Loucy (cell line): Measurements from ENCODE around the gene JSRP1.

Experiments used
- H2AFZ ChIP-seq: fragments of 200-600 bp; sonication (generic); 2 replicates; pipeline ENCODE4 v1.6.0; 2016; ENCODE audit warnings: antibody characterized with exemption, mild to moderate bottlenecking, low read length, moderate library complexity
- H3F3A ChIP-seq: fragments of 200-600 bp; 2 replicates; pipeline ENCODE4 v1.6.0; 2016; ENCODE audit warnings: antibody characterized with exemption, low read depth, mild to moderate bottlenecking
- H3K27me3 ChIP-seq: fragments of 200-600 bp; sonication (generic); 2 replicates; pipeline ENCODE4 v1.6.1; 2014; ENCODE audit warnings: low read length, mild to moderate bottlenecking; ENCODE audit not compliant: insufficient read depth, poor library complexity, severe bottlenecking
- H3K36me3 ChIP-seq: fragments of 200-600 bp; sonication (generic); 2 replicates; pipeline ENCODE4 v1.6.1; 2016; ENCODE audit warnings: low read length; ENCODE audit not compliant: insufficient read depth
- H3K4me1 ChIP-seq: fragments of 200-600 bp; sonication (generic); 2 replicates; pipeline ENCODE4 v1.5.1; 2014; ENCODE audit warnings: low read length, mild to moderate bottlenecking; ENCODE audit not compliant: insufficient read depth, poor library complexity, severe bottlenecking
- H3K4me2 ChIP-seq: fragments of 200-600 bp; sonication (generic); 2 replicates; pipeline ENCODE4 v1.6.0; 2014; ENCODE audit warnings: antibody characterized with exemption, low read length, low read depth, mild to moderate bottlenecking; ENCODE audit not compliant: poor library complexity, severe bottlenecking
- H3K4me3 ChIP-seq: fragments of 200-600 bp; sonication (generic); 2 replicates; pipeline ENCODE4 v1.5.1; 2014; ENCODE audit warnings: low read length, mild to moderate bottlenecking, mixed read lengths; ENCODE audit not compliant: poor library complexity, severe bottlenecking
- H3K79me2 ChIP-seq: fragments of 200-600 bp; sonication (generic); 2 replicates; pipeline ENCODE4 v1.6.1; 2014; ENCODE audit warnings: low read length; ENCODE audit not compliant: insufficient read depth
- H3K9ac ChIP-seq: fragments of 200-600 bp; sonication (generic); 2 replicates; pipeline ENCODE4 v1.6.0; 2014; ENCODE audit warnings: mild to moderate bottlenecking, low read depth, low read length, moderate library complexity; ENCODE audit not compliant: poor library complexity, severe bottlenecking
- H3K9me2 ChIP-seq: fragments of 200-600 bp; sonication (generic); replicated peaks from 2 replicates; pipeline ENCODE4 v1.6.1; 2016; ENCODE audit warnings: low read depth, low read length, mixed read lengths
- H3K9me3 ChIP-seq: fragments of 200-600 bp; sonication (generic); 2 replicates; pipeline ENCODE4 v1.6.1; 2014; ENCODE audit warnings: mild to moderate bottlenecking, antibody characterized with exemption, low read length, low read depth; ENCODE audit not compliant: insufficient read depth
- H4K20me1 ChIP-seq: fragments of 200-600 bp; sonication (generic); 2 replicates; pipeline ENCODE4 v1.6.0; 2014; ENCODE audit warnings: antibody characterized with exemption, low read length, mild to moderate bottlenecking; ENCODE audit not compliant: insufficient read depth, poor library complexity, severe bottlenecking
- CTCF ChIP-seq: fragments of 200-600 bp; sonication (generic); conservative IDR thresholded peaks from 2 replicates; pipeline ENCODE4 v1.5.1; 2014; ENCODE audit warnings: mild to moderate bottlenecking, antibody characterized with exemption, low read length
- EZH2phosphoT487 ChIP-seq: fragments of 200-600 bp; IDR thresholded peaks from 2 replicates; pipeline ENCODE4 v1.6.1; 2018; ENCODE audit warnings: antibody characterized with exemption, mild to moderate bottlenecking, moderate library complexity, borderline replicate concordance

The JSRP1 gene

DNA sequence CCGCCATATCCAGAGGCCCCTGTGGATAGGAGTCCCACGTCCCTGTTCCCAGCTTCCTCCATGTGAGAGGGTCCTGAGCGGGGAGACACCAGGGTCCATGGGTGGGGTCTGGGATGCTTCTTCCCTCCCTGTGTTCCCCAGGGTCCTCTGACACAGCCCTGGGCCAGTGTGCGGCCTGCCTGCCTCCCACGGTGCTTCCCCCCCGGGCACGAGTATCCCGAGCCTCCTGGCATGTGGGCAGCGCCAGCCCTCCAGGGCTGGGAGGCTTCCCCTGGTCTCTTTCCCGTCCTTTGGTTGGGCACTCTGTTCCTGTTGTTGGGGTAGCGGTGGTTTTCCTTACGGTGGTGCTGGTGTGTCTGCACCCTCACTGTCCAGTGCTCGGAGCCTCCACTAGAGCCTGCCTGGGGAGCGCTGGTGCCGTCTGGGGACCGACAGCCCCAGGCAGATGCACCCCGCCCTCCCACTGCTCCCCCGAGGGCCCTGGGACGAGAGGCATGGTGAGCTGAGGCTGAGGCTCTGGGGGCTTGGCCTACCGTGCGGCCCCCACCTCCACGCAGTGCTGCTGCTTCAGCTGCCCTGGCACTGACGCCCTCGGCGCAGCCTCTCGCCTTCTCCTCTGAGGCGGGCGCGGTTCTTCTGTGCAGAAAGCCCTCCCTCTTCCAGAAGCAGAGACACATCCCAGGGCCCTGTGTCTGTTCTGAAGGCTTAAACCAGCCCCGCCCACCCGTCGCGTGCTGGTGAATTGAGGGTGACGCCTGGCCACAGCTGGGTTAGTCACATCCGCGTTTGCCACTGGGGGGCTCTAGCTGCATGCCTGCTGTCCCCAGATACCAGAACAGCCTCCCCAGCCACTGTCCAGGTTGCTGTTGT is 48.0 kb downstream of the JSRP1 start:
- H4K20me1 ChIP-seq = no peaks in the 10 kb centered on the region
- H3K4me3 ChIP-seq = no peak overlapping the region
- H3K27me3 ChIP-seq = no peaks in the 10 kb centered on the region
- peaks cover 96% of the 10 kb centered on the region; the same call in 1 of the 2 replicates for H3K36me3 ChIP-seq
- no peaks in the 10 kb centered on the region for H3K4me1 ChIP-seq
- no peaks in the 10 kb centered on the region for H3K9me3 ChIP-seq
- no peak overlapping the region for H3K9ac ChIP-seq
- peaks cover 4% of the 10 kb centered on the region; the same call in 1 of the 2 replicates for H3K79me2 ChIP-seq
- H3K9me2 ChIP-seq = no peaks in the 10 kb centered on the region
- no peak for TF ChIP-seq EZH2phosphoT487
- TF ChIP-seq CTCF = no peak
- H3K4me2 ChIP-seq = no peak overlapping the region
- no peak overlapping the region for H2AFZ ChIP-seq
- H3F3A ChIP-seq = no peaks in the 10 kb centered on the region

GRCh38 chr19:2207008-2207407 is 49.2 kb downstream of the JSRP1 start:
- TF ChIP-seq CTCF (no peak), EZH2phosphoT487 (no peak)
- H3K79me2 ChIP-seq = peaks cover 4% of the 10 kb centered on the region; the same call in 1 of the 2 replicates
- H2AFZ ChIP-seq = no peak overlapping the region
- H3F3A ChIP-seq = no peaks in the 10 kb centered on the region
- H3K27me3 ChIP-seq = no peaks in the 10 kb centered on the region
- no peak overlapping the region for H3K4me2 ChIP-seq
- H3K9ac ChIP-seq = no peak overlapping the region
- H3K36me3 ChIP-seq = peaks cover 94% of the 10 kb centered on the region; the same call in 1 of the 2 replicates
- no peaks in the 10 kb centered on the region for H4K20me1 ChIP-seq
- no peaks in the 10 kb centered on the region for H3K4me1 ChIP-seq
- no peaks in the 10 kb centered on the region for H3K9me2 ChIP-seq
- H3K9me3 ChIP-seq = no peaks in the 10 kb centered on the region
- H3K4me3 ChIP-seq = no peak overlapping the region

- no peaks in the 10 kb centered on the region for H3K27me3 ChIP-seq
- H4K20me1 ChIP-seq = peaks cover 25% of the 10 kb centered on the region
- TF ChIP-seq CTCF (no peak), EZH2phosphoT487 (no peak)
- H2AFZ ChIP-seq = no peak overlapping the region
- no peak overlapping the region for H3K4me3 ChIP-seq
- H3F3A ChIP-seq = no peaks in the 10 kb centered on the region
- no peaks in the 10 kb centered on the region for H3K4me1 ChIP-seq
- no peaks in the 10 kb centered on the region for H3K9me3 ChIP-seq
- H3K9me2 ChIP-seq = no peaks in the 10 kb centered on the region
- peaks cover 34% of the 10 kb centered on the region; the same call in 1 of the 2 replicates for H3K79me2 ChIP-seq
- no peak overlapping the region for H3K9ac ChIP-seq
- peaks cover 67% of the 10 kb centered on the region; the same call in 1 of the 2 replicates for H3K36me3 ChIP-seq
- H3K4me2 ChIP-seq = no peak overlapping the region
Measured at GRCh38 chr19:2202366-2202765, 53.9 kb downstream of the JSRP1 start.
